ENCODE data around the gene ARID1B. TPM values are rescaled to one million over a fixed set of nuclear protein-coding genes. Genes with fewer than 3 reads are reported as not detected.

The ARID1B gene
- total and polyA plus RNA-seq, 9 of the 15 experiments (the other 6 are each of a cell fraction or from before 2014, with no cell fraction given) = 12.5 to 50.5 (median 25.8) TPM

- no peak for TF ChIP-seq RERE (CRISPR knock-in tag; IDR thresholded peaks at IDR 0.05; ENCODE audit: borderline replicate concordance)
- TF ChIP-seq SP2 (IDR thresholded peaks at IDR 0.05; ENCODE audit: extremely low read depth, low read depth, low read length, poor library complexity, severe bottlenecking) = no peak
- TF ChIP-seq PCBP2 (IDR thresholded peaks at IDR 0.05; ENCODE audit: low read depth, low read length, poor library complexity, severe bottlenecking) = no peak
- TF ChIP-seq RBM17 (IDR thresholded peaks at IDR 0.05; ENCODE audit: borderline replicate concordance, low read depth, low read length) = no peak
- no peak for TF ChIP-seq THRA (IDR thresholded peaks at IDR 0.05)
- no peak for TF ChIP-seq ZHX1 (conservative IDR thresholded peaks at IDR 0.05; ENCODE audit: low read length)
- TF ChIP-seq AFF1 (IDR thresholded peaks at IDR 0.05; ENCODE audit: low read depth in 1 of 2, partially characterized antibody in 2 of 2) = no peak
- TF ChIP-seq SMAD1 (IDR thresholded peaks at IDR 0.05; ENCODE audit: low read depth, low read length, partially characterized antibody) = no peak
- no peak for TF ChIP-seq TAL1 (IDR thresholded peaks at IDR 0.05)
- no peak; the same call in 1 of the 2 replicates for TF ChIP-seq DPF2 (IDR thresholded peaks at IDR 0.05)
- TF ChIP-seq HES1 (IDR thresholded peaks at IDR 0.05; ENCODE audit: low read depth) = no peak
Observed at GRCh38 chr6:157021344-157021992, 244.3 kb downstream of the ARID1B start (continued).
